Fibroblast of lung (primary cell): ENCODE measurements around the gene COL24A1.

Source experiments
- EZH2 ChIP-seq: IDR thresholded peaks from 2 replicates; pipeline ENCODE4 v1.5.1; 2012; ENCODE audit warnings: low read length, control low read depth, mild to moderate bottlenecking; ENCODE audit errors: missing control alignments
- TF ChIP-seq, protein P1 (sequence below), 2 donors: IDR thresholded peaks in 1 of 2; conservative IDR thresholded peaks in 1 of 2; 1 replicate in 1 of 2; 2 replicates in 1 of 2; pipeline ENCODE4 v1.5.1; 2011 to 2012; ENCODE audit warnings: low read length in 2 of 2, control low read depth in 1 of 2, inconsistent platforms in 1 of 2, low read depth in 1 of 2, mild to moderate bottlenecking in 1 of 2

DNA sequence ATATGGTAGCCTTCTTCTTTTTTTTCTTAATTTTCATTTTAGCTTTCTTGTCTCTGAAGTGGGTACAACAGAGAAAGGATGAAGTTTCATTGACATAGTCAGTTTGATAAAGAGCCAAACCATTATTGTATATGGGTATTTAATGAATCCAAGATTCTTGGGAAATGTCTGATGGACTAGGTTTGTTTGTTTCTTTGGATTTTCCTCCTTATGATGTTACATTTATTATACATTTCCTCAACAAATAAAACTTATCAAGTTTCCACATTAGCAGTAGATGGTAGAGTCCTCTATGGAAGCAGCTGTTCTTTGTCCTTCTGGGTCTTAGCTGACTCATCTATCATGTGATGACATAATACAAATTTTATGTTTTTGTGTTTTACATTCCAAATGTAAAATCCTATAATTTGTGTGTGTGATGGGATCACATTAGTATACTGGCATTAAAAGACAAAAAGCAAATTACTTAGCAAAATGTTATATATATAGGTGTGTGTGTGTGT, 6.0 kb downstream of the COL24A1 start:
- TF ChIP-seq, protein P1, sequence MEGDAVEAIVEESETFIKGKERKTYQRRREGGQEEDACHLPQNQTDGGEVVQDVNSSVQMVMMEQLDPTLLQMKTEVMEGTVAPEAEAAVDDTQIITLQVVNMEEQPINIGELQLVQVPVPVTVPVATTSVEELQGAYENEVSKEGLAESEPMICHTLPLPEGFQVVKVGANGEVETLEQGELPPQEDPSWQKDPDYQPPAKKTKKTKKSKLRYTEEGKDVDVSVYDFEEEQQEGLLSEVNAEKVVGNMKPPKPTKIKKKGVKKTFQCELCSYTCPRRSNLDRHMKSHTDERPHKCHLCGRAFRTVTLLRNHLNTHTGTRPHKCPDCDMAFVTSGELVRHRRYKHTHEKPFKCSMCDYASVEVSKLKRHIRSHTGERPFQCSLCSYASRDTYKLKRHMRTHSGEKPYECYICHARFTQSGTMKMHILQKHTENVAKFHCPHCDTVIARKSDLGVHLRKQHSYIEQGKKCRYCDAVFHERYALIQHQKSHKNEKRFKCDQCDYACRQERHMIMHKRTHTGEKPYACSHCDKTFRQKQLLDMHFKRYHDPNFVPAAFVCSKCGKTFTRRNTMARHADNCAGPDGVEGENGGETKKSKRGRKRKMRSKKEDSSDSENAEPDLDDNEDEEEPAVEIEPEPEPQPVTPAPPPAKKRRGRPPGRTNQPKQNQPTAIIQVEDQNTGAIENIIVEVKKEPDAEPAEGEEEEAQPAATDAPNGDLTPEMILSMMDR (conservative IDR thresholded peaks at IDR 0.05 in 1 of 2, IDR thresholded peaks at IDR 0.05 in 1 of 2; ENCODE audit: low read depth in 1 of 2, low read length in 2 of 2) = no peak
- TF ChIP-seq EZH2 = no peak
